ENCODE measurements around the gene LAT.
"Not testable (repeated sequence)": the region's sequence is repeated elsewhere in the genome, so short reads cannot be mapped to it uniquely, and the experiment has no call there.

Gene LAT

DNA sequence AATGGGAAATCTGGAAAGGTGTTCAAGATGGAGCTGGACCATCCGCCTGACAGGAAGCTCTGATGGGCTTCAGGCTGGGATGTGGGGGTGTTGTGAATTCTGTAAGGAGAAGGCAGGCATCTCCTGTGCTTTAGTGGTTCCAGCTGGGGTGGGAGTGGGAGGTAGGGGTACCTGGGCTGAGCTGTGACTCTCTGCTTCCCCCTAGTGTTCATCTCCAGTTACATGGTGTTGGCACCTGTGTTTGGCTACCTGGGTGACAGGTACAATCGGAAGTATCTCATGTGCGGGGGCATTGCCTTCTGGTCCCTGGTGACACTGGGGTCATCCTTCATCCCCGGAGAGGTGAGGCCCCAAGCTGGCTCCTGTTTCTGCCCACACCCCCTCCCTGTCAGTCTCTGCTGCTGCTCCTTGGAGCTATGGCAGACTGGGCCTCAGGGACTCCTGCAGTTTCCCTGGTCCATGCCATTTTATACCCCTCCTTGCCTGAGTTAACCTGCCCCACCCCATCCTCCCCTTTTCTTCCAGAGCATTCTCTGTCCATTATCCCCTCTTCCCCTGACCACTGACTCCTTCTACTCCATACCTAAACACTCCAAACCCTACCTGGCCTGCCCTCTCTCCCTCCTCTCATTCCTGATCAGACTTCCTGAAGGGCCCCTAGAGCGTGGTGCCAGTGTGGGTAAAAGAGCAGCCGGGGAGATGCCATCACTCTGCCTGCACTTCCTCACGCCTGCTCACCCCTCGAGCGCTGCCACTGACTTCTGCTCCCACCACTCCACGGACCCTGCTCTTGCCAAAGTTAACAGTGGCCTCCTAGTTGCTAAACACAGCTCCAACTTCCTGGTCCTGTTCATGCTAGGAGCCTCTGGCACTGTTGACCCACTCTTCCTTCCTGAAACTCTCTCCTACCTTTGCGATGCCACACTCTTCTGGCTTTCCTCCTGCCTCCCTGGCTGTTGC, 6.9 kb upstream of the LAT start:
- DNase-seq (ENCODE audit: low spot score), result no peak

DNA sequence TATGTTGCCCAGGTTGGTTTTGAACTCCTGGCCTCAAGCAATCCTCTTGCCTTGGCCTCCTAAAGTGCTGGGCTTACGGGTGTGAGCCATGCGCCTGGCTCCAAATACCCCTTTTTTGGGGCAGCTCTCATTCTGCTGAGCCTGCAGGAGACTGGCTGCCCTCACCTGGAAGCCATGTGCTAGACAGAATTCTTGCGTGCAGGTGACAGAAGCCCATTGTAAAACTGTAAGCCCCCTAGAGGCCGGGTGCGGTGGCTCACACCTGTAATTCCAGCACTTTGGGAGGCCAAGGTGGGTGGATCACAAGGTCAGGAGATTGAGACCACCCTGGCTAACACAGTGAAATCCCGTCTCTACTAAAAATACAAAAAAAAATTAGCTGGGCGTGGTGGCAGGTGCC, 4.5 kb upstream of the LAT start:
- DNase-seq (ENCODE audit: low spot score), result not testable (repeated sequence)

DNA sequence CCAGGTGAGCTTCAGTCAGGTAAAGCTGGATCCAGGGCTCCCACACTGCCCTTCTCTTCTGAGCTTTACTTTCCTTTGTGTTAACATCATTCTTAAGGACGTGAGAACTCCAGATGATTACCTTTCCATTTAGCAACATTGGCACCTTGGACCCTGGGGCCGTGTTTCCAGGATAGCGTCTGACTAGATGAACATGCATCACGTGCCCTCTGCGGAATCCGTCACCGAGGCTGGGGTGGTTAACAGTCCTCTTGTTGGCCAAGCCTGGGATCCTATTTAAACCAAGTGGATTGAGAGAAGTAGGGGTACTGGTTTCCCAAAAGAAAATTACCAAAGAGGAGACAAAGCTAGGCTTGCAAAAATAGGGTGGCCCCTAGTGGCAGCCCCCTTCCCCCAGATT, 3.9 kb upstream of the LAT start:
- no peak for DNase-seq (ENCODE audit: low spot score)

DNA sequence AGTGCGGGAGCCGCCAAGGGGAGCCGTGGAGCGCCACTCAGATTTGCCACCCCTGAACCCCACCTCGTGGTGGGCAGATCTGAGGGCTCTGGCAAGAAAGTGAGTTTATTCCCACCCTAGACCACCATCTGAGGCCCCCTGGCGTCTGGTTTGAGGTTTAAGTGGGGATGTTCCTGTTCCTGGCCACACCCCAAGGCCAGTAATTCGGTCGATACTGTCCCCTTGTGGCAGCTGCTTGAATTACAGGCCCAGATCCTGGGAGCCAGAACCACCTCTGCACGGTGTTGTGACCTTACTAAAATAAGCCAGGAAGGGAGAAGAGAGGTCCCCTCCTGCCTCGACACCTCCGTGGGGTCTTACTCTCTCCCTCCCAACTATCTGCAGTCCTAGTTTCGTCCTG, 3.3 kb upstream of the LAT start:
- DNase-seq (ENCODE audit: low spot score), result peak; percentile 47

DNA sequence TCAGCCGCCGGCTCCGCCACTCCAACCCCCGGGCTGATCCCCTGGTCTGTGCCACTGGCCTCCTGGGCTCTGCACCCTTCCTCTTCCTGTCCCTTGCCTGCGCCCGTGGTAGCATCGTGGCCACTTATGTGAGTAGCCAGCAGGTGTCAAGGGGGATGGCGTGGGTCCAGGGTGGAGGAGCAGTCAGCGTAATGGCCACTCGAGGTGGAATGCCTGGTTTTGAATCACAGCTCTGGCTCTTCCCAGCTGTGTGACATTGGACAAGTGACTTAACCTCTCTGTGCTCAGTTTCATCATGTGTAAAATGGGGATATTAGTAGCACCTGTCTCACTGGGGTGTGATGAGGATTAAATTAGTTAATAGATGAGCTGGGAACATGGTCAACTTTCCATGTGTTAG, 2.4 kb upstream of the LAT start:
- DNase-seq (ENCODE audit: low spot score), result no peak

DNA sequence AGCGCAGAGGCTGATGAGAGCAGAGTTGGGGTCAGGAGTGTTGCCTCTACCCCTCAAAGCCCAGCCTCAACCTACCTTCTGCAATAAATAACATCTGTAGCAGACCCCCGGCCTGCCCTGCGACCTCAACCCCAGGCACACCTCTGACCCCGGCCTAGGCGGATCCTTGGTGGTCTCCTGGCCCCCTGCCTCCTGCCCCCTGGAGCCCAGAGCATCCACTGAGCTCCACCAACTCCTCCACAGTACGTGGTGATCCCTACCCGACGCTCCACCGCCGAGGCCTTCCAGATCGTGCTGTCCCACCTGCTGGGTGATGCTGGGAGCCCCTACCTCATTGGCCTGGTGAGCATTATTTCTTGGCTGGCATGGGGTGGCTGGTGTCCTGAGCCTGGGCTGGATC, 1.9 kb upstream of the LAT start:
- DNase-seq (ENCODE audit: low spot score), result no peak

DNA sequence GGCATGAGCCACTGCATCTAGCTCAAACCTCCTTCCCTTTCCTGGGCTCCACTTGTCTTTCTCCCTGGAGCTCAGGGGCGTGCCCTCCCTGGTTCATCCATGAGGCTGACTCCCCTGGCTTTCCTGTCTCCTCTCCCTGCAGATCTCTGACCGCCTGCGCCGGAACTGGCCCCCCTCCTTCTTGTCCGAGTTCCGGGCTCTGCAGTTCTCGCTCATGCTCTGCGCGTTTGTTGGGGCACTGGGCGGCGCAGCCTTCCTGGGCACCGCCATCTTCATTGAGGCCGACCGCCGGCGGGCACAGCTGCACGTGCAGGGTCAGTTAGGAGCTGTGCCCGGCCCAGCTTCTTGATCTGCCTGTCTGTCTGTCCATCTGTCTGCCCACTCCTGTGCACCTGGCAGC, 1.2 kb upstream of the LAT start:
- no peak for DNase-seq (ENCODE audit: low spot score)

DNA sequence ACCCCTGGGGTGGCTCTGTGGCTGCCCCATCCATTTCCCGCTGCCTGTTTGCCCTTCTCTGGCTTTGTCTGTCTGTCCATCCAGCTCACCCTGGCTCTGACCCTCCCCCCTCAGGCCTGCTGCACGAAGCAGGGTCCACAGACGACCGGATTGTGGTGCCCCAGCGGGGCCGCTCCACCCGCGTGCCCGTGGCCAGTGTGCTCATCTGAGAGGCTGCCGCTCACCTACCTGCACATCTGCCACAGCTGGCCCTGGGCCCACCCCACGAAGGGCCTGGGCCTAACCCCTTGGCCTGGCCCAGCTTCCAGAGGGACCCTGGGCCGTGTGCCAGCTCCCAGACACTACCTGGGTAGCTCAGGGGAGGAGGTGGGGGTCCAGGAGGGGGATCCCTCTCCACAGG, 761 bp upstream of the LAT start:
- DNase-seq (ENCODE audit: low spot score), result no peak

DNA sequence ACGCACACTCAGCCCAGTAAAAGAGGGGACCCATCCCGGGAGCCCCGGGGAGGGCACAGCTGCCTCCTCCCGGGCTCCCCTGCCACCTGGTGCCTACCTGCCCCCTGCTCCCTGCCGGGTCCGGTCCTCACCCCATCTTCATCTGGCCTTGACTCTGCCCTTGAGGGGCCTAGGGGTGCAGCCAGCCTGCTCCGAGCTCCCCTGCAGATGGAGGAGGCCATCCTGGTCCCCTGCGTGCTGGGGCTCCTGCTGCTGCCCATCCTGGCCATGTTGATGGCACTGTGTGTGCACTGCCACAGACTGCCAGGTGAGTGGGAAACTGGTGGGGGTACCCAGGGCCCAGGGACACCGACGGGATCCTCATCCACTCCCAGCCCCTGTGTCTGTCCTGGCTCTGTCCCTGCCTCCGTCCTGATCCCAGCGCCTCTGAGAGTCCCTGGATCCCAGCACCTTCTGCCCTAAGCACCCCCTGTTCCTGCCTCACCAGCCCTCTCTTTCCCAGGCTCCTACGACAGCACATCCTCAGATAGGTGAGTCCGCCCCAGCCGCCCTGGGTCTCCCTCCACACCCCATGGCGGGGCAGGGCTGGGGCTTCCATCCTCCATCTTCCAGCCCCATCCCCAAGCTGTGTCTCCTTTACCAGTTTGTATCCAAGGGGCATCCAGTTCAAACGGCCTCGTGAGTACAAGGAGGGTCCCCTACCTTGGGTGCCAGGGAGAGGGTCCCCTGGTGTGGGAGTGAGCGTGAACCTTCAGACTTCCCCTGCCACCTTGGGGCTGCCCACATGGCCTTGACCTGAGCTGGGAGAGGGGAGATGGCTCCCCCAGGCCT, 574 bp downstream of the LAT start:
- no peak for DNase-seq (ENCODE audit: low spot score)

DNA sequence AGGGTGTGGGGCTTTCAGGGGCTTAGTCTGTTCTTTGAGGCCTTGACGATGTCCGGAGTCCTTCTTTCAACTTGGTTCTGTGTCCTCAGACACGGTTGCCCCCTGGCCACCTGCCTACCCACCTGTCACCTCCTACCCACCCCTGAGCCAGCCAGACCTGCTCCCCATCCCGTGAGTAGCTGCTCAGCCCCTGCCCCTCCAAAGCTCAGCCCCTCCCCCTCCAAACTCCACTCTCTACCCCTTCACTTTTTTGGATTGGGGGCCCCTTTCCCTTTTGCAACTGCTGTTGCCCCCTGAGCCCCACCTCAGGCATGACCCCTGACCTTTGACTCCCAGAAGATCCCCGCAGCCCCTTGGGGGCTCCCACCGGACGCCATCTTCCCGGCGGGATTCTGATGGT, 1.2 kb downstream of the LAT start:
- no peak for DNase-seq (ENCODE audit: low spot score)

DNA sequence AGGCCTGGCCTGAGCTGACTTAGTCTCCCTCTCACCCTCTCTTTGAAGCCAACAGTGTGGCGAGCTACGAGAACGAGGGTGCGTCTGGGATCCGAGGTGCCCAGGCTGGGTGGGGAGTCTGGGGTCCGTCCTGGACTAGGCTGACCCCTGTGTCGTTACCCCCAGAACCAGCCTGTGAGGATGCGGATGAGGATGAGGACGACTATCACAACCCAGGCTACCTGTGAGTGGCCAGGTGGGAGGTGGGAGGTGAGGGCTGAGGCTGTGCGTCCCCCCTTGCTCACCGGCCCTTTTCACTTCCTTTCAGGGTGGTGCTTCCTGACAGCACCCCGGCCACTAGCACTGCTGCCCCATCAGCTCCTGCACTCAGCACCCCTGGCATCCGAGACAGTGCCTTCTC, 1.6 kb downstream of the LAT start:
- DNase-seq (ENCODE audit: low spot score), result no peak

DNA sequence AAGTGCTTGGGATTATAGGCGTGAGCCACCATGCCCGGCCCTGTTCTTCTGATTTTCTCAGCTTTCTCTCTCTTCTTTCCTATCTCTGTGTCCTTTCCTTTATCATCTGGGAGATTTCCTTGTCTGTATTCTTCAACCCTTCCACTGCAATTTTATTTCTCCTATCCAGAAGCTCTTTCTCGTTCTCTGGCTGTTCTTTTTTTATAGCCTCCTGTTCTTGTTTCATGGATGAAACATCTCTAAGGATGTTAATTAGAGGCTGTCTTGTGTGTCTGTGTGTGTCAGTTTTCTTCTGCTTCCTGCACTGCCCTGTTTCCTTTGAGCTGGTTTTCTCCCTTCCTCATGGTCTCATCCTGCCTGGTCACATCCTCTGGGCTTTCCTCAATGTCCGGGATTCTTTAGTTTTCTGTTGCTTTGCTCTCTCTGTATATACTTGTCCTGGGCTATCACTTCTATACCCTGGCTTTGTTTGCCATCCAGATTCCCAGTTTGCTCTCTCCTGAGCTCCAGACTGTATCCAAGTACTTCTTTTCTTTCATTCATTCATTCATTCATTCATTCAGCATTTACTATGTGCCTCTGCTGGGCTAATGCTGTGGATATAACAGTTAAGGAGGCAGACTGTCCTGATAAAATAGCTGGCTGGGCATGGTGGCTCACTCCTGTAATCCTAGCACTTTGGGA, 2.5 kb downstream of the LAT start:
- no peak for DNase-seq (ENCODE audit: low spot score)

DNA sequence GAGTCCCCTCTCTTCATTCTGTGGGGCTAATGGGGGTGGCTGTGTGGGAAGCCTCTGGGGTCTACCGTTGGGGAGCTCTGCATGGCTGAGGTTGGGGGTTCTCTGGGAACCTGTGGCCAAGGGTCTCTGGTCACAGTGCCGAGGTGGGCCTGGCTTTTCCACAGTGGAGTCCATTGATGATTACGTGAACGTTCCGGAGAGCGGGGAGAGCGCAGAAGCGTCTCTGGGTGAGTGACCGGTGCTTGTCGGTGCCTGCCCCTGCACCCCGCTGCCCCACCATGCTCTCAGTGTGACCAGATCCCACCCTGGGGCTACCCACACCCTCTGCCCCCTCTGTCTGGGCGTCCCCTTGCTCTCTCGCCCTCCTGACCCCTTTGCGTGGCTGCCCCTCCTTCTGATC, 4.5 kb downstream of the LAT start:
- no peak for DNase-seq (ENCODE audit: low spot score)

DNA sequence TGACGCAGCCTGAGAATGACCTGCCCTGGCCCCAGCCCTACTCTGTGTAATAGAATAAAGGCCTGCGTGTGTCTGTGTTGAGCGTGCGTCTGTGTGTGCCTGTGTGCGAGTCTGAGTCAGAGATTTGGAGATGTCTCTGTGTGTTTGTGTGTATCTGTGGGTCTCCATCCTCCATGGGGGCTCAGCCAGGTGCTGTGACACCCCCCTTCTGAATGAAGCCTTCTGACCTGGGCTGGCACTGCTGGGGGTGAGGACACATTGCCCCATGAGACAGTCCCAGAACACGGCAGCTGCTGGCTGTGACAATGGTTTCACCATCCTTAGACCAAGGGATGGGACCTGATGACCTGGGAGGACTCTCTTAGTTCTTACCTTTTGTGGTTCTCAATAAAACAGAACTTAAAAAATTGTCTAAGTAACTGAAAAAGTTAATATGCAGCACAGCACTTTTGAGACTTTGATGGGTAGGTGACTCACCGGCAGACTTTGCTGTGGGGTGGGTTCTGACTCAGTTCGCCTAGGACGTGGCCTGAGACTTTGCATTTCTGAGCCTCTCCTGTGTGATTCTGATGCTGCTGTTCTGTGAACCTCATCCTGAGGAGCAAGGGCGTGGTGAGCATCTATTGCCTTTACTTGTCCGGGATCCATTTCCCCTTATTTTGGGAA, 5.7 kb downstream of the LAT start:
- DNase-seq (ENCODE audit: low spot score), result no peak

DNA sequence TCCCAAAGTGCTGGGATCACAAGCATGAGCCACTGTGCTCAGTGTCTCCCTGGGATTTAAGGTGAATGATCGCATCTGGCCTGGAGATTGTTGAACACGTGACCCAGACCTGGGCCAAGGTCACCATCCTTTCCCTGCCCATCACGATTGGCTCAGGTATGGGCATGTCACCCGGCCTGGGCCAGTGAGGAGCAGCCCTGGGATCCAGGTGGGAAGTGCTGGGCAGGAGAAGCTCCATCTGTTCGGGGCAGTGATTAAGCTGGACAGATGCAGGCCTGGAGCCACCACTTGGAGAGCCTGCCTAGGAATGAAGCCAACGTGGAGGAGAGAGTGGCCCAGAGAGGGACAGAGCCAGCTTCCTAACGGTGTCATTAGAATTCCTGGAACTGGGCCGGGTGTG, 6.8 kb downstream of the LAT start:
- no peak for DNase-seq (ENCODE audit: low spot score)

DNA sequence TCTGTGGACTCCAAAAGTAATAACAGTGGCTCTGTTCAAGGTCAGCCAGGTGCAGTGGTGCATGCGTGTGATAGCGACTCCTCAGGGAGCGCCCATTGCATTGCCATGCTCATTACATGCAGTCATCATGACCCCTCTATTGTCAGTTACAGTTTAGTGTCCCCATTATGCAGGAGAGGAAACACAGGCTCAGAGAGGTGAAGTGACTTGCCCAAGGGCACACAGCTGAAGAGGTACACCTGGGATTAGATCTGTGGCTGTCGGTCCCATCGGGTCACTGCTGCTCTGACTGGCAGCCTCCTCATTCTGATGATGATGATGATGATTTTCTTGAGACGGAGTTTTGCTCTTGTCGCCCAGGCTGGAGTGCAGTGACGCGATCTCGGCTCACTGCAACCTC, 7.6 kb downstream of the LAT start:
- DNase-seq (ENCODE audit: low spot score), result no peak

DNA sequence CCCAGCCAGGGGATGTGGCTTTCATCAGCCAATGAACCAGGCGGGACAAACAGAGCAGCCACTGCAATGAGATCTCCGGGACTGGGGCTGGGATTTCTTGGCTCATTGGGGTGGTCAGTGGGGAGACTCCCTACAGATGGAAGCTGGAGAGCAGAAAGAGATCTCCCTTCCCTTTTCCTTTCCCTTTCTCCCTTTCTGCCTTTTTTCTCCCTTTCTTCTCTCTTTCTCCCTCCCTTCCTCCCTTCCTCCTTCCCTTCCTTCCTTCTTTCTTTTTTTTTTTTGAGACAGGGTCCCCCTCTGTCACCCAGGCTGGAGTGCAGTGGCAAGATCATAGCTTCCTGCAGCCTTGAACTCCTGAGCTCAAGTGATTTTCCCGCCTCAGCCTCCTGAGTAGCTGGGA, 14.0 kb downstream of the LAT start:
- no peak for DNase-seq (ENCODE audit: low spot score)

DNA sequence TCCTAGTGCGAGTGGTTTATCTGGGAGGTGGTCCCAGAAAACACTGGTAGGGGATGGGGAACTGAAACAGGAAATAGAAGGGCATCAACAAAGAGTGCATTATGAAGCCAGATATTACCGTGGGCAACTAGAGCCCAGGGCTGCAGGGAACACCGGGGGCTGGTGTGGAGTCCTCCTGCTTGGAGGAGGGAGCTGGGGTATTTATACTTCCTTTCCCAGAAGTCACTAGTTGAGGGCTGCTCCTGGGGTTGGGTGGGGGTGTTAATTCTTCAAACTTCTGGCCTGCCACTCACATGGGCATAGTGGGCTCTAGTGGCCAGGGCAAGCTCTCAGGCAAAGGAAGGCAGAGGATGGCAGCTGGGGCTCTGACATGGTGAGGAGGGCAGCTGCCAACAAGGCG, 14.7 kb downstream of the LAT start:
- no peak for DNase-seq (ENCODE audit: low spot score)

DNA sequence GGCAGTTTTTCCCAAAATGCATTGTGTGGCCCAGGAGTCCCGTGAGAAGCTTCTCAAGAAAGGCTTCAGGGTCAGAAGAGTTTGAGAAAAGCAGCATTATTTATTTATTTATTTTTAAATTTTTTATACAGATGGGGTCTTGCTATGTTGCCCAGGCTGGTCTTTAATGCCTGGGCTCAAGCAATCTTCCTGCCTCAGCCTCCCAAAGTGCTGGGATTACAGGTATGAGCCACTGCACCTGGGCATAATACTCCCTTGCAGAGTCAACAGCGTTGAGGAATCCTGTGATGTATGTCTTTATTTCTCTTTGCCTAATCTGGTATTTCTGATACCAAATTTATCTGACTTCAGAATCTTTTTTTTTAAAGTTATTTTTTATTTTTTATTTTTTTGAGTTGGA, 15.2 kb downstream of the LAT start:
- no peak for DNase-seq (ENCODE audit: low spot score)

DNA sequence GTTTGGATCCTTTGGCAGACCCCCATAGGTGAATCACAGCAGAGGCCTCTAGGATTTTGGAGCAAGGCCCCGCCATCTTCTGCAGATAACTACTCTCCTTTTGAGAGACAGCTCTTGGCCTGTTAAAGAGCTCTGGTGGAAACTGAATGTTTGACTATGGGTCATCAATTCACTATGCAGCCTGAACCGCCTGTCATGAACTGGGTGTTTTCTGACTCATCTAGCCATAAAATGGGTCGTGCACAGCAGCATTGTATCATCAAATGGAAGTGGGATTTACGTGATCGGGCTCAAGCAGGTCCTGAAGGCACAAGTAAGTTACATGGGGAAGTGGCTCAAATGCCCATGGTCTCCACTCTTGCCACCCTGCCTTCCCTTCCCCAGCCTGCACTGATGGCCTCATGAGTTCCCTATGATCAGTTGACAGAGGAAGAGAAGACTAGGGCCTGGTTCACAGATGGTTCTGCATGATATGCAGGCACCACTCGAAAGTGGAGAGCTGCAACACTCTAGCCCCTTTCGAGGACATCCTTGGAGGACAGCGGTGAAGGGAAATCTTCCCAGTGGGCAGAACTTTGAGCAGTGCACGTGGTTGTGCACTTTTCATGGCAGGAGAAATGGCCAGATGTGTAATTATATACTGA, 19.8 kb downstream of the LAT start:
- not testable (repeated sequence) for DNase-seq (ENCODE audit: low spot score)

DNA sequence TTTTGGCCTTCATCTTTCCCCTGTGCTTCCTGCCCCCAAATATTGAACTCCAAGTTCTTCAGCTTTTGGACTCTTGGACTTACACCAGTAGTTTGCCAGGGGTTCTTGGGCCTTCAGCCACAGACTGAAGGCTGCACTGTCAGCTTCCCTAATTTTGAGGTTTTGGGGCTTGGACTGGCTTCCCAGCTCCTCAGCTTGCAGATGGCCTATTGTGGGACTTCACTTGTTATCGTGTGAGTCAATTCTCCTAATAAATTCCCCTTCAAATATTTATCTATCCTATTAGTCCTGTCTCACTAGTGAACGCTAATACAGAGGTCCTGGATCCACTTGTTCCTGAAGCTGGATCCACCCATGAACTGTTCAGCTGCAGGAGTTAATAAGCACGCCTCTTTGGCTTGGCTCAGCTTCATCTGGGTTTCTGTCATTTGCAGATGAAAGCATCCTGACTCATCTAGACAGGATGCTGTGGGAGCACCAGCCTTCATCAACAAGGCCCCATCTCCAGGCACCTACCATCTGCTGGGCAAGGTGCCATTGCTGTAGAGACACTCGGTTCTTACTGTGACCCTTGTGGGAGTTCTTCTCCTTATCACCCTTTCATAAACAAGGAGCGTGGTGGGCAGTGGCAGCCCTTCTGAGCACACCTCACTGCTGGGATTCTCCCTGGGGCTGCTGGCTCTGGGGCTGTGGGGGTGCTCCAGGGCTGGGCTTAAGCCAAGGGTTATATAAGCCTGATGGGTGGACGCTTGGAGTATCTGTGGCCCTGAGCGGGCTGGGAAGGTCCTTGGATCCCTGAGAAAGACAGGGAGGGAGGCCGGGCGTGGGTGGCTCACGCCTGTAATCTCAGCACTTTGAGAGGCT, 23.1 kb downstream of the LAT start:
- peak; percentile 57 for DNase-seq (ENCODE audit: low spot score)
